OCI-LY7 (cell line): Measurements from ENCODE around the gene LSAMP. TPM values are rescaled to one million over a fixed set of nuclear protein-coding genes. Genes with fewer than 3 reads are reported as not detected.

Source experiments
- BruUV-seq: library from RNA; stranded (reverse); fragments of 400-500 nt; replicated peaks from 2 replicates; lab custom pipeline; 2021; lab: Mats Ljungman, UMichigan
- CTCF ChIA-PET: fragments of 300-600 bp; sonication (Branson Sonifier 250); formaldehyde crosslinking; loops from one replicate; lab custom pipeline; 2022; ENCODE audit warnings: antibody characterized with exemption; ENCODE audit not compliant: unreplicated experiment; lab: Charles Lee
- POLR2A ChIA-PET: fragments of 300-600 bp; sonication (Branson Sonifier 250); formaldehyde crosslinking; loops from one replicate; lab custom pipeline; 2022; ENCODE audit warnings: antibody characterized with exemption; lab: Charles Lee
- DNase-seq: peaks from one replicate; pipeline ENCODE4 v3.0.0-alpha.2; 2015; ENCODE audit warnings: low spot score
- H2AFZ ChIP-seq: fragments of 200-600 bp; sonication (generic), shearing (Covaris generic); 2 replicates; pipeline ENCODE4 v1.6.1; 2014; ENCODE audit warnings: mild to moderate bottlenecking, antibody characterized with exemption, low read length, moderate library complexity
- H3K27ac ChIP-seq: fragments of 200-600 bp; sonication (generic); 2 replicates; pipeline ENCODE4 v1.5.1; 2014; ENCODE audit warnings: mixed run types, low read depth, mild to moderate bottlenecking, moderate library complexity, low read length, inconsistent platforms; ENCODE audit not compliant: poor library complexity, severe bottlenecking
- H3K36me3 ChIP-seq: fragments of 200-600 bp; sonication (generic); 2 replicates; pipeline ENCODE4 v1.6.1; 2014; ENCODE audit warnings: mild to moderate bottlenecking, antibody characterized with exemption, low read length, moderate library complexity, mixed read lengths; ENCODE audit not compliant: insufficient read depth
- H3K4me1 ChIP-seq: fragments of 200-600 bp; sonication (generic); 2 replicates; pipeline ENCODE4 v1.5.1; 2014; ENCODE audit warnings: mild to moderate bottlenecking, low read length; ENCODE audit not compliant: insufficient read depth, poor library complexity, severe bottlenecking
- H3K4me2 ChIP-seq: fragments of 200-600 bp; sonication (generic); 2 replicates; pipeline ENCODE4 v1.6.1; 2014; ENCODE audit warnings: mild to moderate bottlenecking, low read length
- H3K4me3 ChIP-seq: fragments of 200-600 bp; sonication (generic); 2 replicates; pipeline ENCODE4 v1.5.1; 2014; ENCODE audit warnings: mild to moderate bottlenecking, low read depth, low read length; ENCODE audit not compliant: poor library complexity, severe bottlenecking
- H3K79me2 ChIP-seq: fragments of 200-600 bp; sonication (generic); 2 replicates; pipeline ENCODE4 v1.6.1; 2016; ENCODE audit warnings: low read depth, mild to moderate bottlenecking, low read length, moderate library complexity, mixed read lengths; ENCODE audit not compliant: insufficient read depth
- H3K9me2 ChIP-seq: fragments of 200-600 bp; sonication (generic); 2 replicates; pipeline ENCODE4 v1.6.1; 2016; ENCODE audit warnings: mild to moderate bottlenecking, low read length, mixed read lengths; ENCODE audit not compliant: insufficient read depth
- H3K9me3 ChIP-seq: fragments of 200-600 bp; sonication (generic); 2 replicates; pipeline ENCODE4 v1.6.1; 2014; ENCODE audit warnings: mild to moderate bottlenecking, mixed run types, low read length, mixed read lengths
- H4K20me1 ChIP-seq: fragments of 200-600 bp; sonication (generic); 2 replicates; pipeline ENCODE4 v1.6.1; 2014; ENCODE audit warnings: mild to moderate bottlenecking, antibody characterized with exemption, low read length, moderate library complexity, mixed read lengths; ENCODE audit not compliant: insufficient read depth
- EZH2phosphoT487 ChIP-seq: fragments of 200-600 bp; sonication (generic); IDR thresholded peaks from 2 replicates; pipeline ENCODE4 v1.6.1; 2018; ENCODE audit warnings: low read depth, borderline replicate concordance, mild to moderate bottlenecking, mixed run types, antibody characterized with exemption, low read length, moderate library complexity, mixed read lengths
- intact Hi-C: fragments of 100-400 bp; cut with micrococcal nuclease; formaldehyde crosslinking; loops from one replicate; pipeline ENCODE4 v1.10.0; 2022; ENCODE audit not compliant: unreplicated experiment
- total RNA-seq, 2 experiments: library from RNA; depleted of rRNA in 1 of 2; stranded (reverse); fragments of >200 nt in 1 of 2; shearing (Covaris generic) in 1 of 2; gene quantifications; 2 replicates each; pipeline ENCODE4 v1.2.3, GENCODE V29; 2014 to 2022
- TF ChIP-seq, protein P1 (sequence below): fragments of 200-600 bp; sonication (generic); conservative IDR thresholded peaks from 2 replicates; pipeline ENCODE4 v1.5.1; 2014; ENCODE audit warnings: mild to moderate bottlenecking, antibody characterized with exemption, low read length, moderate library complexity, mixed read lengths

LSAMP gene
- total RNA-seq, 2 experiments from 2014 or later = 1.4 TPM; not detected in 1

DNA sequence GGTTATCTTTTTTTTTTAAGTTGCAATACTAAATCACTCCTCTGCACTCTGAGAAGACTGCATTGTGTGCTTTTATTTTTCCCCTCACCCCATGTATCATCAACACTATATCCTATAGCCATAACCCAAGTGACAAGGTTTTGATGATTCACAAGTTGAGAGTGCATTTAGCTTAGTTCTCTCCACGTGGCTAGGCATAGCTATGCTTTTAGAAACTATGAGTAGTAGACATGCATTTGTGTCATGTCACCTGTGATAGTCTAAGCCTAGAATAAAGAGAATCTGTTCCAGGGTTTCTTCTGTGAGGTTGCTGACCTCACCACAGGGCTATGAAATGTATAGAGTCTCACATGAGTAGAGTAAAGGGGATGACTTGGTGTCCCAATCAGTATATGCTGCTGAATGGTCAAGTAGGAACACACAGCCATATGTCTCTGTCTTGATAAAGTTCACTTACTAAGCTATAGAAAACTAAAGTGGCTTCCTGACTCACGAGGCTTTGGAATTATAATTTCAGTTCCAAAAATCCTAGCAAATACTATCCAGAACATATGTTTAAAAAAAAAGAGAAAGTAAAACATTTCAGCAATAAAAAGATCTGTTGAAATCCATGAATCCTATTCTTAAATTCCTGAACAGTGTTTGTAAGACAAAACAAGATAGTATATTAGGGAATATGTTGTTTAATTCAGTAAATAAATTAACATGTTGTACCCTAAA lies 206.3 kb downstream of the LSAMP start:
- CTCF ChIA-PET = no interaction called here
- Histone ChIP-seq H3K79me2 (no peaks in the 10 kb centered on the region), H3K27ac (no peak overlapping the region), H3K36me3 (no peaks in the 10 kb centered on the region), H3K9me3 (no peaks in the 10 kb centered on the region), H4K20me1 (no peaks in the 10 kb centered on the region), H2AFZ (no peak overlapping the region), H3K4me2 (no peak overlapping the region), H3K4me1 (no peaks in the 10 kb centered on the region), H3K9me2 (no peaks in the 10 kb centered on the region), H3K4me3 (no peak overlapping the region)
- intact Hi-C loops = no loop called here
- BruUV-seq = no TSS peak
- DNase-seq = no peak
- TF ChIP-seq, protein P1, sequence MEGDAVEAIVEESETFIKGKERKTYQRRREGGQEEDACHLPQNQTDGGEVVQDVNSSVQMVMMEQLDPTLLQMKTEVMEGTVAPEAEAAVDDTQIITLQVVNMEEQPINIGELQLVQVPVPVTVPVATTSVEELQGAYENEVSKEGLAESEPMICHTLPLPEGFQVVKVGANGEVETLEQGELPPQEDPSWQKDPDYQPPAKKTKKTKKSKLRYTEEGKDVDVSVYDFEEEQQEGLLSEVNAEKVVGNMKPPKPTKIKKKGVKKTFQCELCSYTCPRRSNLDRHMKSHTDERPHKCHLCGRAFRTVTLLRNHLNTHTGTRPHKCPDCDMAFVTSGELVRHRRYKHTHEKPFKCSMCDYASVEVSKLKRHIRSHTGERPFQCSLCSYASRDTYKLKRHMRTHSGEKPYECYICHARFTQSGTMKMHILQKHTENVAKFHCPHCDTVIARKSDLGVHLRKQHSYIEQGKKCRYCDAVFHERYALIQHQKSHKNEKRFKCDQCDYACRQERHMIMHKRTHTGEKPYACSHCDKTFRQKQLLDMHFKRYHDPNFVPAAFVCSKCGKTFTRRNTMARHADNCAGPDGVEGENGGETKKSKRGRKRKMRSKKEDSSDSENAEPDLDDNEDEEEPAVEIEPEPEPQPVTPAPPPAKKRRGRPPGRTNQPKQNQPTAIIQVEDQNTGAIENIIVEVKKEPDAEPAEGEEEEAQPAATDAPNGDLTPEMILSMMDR = no peak
- TF ChIP-seq EZH2phosphoT487 = no peak
- POLR2A ChIA-PET = no interaction called here

GRCh38 chr3:116233711-116234357 lies 211.5 kb downstream of the LSAMP start:
- ChIA-PET CTCF (no interaction called here), POLR2A (interaction anchor here (0.7 kb wide), 1 partner anchor 10 kb away, joined by 3 read pairs; no protein-coding TSS in a partner anchor)
- no peak overlapping the region for H3K27ac ChIP-seq
- no peaks in the 10 kb centered on the region for H3K9me3 ChIP-seq
- no peaks in the 10 kb centered on the region for H3K4me1 ChIP-seq
- no peaks in the 10 kb centered on the region for H4K20me1 ChIP-seq
- no peaks in the 10 kb centered on the region for H3K9me2 ChIP-seq
- no peak overlapping the region for H3K4me2 ChIP-seq
- no peaks in the 10 kb centered on the region for H3K79me2 ChIP-seq
- TF ChIP-seq, protein P1 = no peak
- no peak for TF ChIP-seq EZH2phosphoT487
- no peak overlapping the region for H2AFZ ChIP-seq
- BruUV-seq = no TSS peak
- intact Hi-C loops = no loop called here
- no peak overlapping the region for H3K4me3 ChIP-seq
- no peak for DNase-seq
- no peaks in the 10 kb centered on the region for H3K36me3 ChIP-seq
